Left ventricle myocardium inferior (tissue), 1 donor: ENCODE measurements around the gene NTF3. TPM values are rescaled to one million over a fixed set of nuclear protein-coding genes. Genes with fewer than 3 reads are reported as not detected.

ENCODE experiments used
- DNase-seq: peaks from one replicate; pipeline ENCODE4 v3.0.0-alpha.2; 2020
- H3K27ac ChIP-seq: fragments of 200-600 bp; replicated peaks from 2 replicates; pipeline ENCODE4 v1.8.0; 2021
- H3K27me3 ChIP-seq: fragments of 200-600 bp; 2 replicates; pipeline ENCODE4 v1.8.0; 2021; ENCODE audit warnings: low read depth
- H3K36me3 ChIP-seq: fragments of 200-600 bp; 2 replicates; pipeline ENCODE4 v1.8.0; 2021
- H3K4me1 ChIP-seq: fragments of 200-600 bp; 2 replicates; pipeline ENCODE4 v1.8.0; 2021
- H3K4me3 ChIP-seq: fragments of 200-600 bp; 2 replicates; pipeline ENCODE4 v1.8.0; 2021; ENCODE audit warnings: mild to moderate bottlenecking, moderate library complexity
- H3K9me3 ChIP-seq: fragments of 200-600 bp; replicated peaks from 2 replicates; pipeline ENCODE4 v1.8.0; 2021
- intact Hi-C: fragments of 100-400 bp; cut with micrococcal nuclease; formaldehyde crosslinking; loops from one replicate; pipeline ENCODE4 v1.11.0; 2022
- total RNA-seq: library from RNA; stranded (reverse); fragmentation: NEBNext Ultra II Directional; extraction: Animal tissue kit (Norgen Biotek cat#: 25700); gene quantifications from one replicate; pipeline ENCODE4 v1.2.1, GENCODE V29; 2021
- TF ChIP-seq, protein P1 (sequence below): fragments of 200-600 bp; IDR thresholded peaks from 2 replicates; pipeline ENCODE4 v1.8.0; 2021; ENCODE audit warnings: antibody characterized with exemption, mild to moderate bottlenecking, borderline replicate concordance
- donor health status: DM: no; HTN: yes; CAD: no; lungs with severe emphysema.

The NTF3 gene
- total RNA-seq, 1 donor from 2014 or later = 0.99 TPM

DNA sequence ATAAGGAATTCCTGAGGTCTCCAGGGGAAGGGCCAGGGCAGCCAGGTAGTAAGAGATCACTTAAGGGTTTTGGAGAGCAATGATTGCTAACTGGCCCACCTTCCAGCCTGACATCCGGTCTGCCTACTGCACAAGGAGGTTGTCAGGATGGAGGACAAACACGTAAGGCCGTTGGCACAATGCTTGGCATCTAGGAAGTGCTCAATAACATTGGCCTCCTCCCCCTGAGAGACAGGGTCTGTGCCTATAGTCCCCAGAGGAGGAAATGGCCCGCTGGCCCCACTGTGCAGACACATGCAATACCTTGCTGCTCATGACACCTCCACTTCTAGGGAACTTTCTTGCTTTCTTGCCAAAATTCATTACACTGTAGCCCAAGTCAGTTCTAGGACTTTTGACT is 73.2 kb downstream of the NTF3 start:
- Histone ChIP-seq H3K27me3 (peaks cover 12% of the 10 kb centered on the region), H3K9me3 (no peaks in the 10 kb centered on the region), H3K4me1 (peaks cover 22% of the 10 kb centered on the region), H3K36me3 (no peaks in the 10 kb centered on the region), H3K27ac (no peak overlapping the region), H3K4me3 (no peak overlapping the region)
- TF ChIP-seq, protein P1, sequence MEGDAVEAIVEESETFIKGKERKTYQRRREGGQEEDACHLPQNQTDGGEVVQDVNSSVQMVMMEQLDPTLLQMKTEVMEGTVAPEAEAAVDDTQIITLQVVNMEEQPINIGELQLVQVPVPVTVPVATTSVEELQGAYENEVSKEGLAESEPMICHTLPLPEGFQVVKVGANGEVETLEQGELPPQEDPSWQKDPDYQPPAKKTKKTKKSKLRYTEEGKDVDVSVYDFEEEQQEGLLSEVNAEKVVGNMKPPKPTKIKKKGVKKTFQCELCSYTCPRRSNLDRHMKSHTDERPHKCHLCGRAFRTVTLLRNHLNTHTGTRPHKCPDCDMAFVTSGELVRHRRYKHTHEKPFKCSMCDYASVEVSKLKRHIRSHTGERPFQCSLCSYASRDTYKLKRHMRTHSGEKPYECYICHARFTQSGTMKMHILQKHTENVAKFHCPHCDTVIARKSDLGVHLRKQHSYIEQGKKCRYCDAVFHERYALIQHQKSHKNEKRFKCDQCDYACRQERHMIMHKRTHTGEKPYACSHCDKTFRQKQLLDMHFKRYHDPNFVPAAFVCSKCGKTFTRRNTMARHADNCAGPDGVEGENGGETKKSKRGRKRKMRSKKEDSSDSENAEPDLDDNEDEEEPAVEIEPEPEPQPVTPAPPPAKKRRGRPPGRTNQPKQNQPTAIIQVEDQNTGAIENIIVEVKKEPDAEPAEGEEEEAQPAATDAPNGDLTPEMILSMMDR = no peak
- no peak for DNase-seq
- intact Hi-C loops = no loop called here

DNA sequence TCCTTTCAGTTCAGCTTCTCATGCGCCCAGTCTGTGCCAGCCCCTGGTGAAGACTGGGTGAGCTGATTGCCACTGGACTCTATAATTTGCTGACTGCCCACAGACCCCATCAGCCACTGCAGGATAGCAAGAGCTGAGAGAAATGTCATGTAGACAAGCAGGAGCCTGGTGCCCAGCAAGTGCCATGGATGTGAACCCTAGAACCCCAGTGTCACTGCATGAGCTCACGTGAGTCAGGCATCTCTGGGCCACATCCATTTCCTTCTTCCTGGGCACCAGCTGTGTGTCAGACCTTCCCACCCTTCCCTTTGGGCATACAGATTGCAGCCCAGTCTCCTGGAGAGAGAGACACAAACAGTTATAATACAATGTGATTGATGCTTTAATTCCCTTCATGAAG is 73.8 kb downstream of the NTF3 start:
- H3K27ac ChIP-seq = no peak overlapping the region
- no peaks in the 10 kb centered on the region for H3K9me3 ChIP-seq
- peaks cover 17% of the 10 kb centered on the region for H3K27me3 ChIP-seq
- H3K4me1 ChIP-seq = peaks cover 28% of the 10 kb centered on the region
- no peaks in the 10 kb centered on the region for H3K36me3 ChIP-seq
- no peak overlapping the region for H3K4me3 ChIP-seq
- intact Hi-C loops = no loop called here
- DNase-seq = no peak
- TF ChIP-seq, protein P1 = no peak

DNA sequence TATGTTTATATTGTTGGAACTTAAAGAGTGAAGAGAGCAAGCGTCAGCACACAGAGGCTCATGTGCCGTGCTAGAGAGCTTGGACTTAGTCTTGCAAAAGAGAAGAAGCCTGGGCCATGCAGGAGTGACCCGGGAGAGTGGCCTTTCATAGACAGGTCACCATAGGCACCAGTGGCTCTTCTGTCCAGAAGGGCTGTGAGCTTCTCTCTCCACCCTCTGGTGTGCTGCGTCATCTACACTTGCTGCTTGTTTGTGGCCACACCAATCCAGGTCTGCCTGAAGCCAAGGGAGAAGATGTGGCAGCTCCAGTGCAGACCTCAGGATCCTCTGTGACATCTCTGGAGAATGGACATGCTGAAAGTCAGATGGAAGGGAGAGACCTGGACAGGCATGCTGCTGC is 74.4 kb downstream of the NTF3 start:
- Histone ChIP-seq H3K36me3 (no peaks in the 10 kb centered on the region), H3K4me1 (peaks cover 33% of the 10 kb centered on the region), H3K27ac (peak overlapping the region; percentile 37), H3K9me3 (no peaks in the 10 kb centered on the region), H3K4me3 (no peak overlapping the region), H3K27me3 (peaks cover 18% of the 10 kb centered on the region)
- DNase-seq = no peak
- TF ChIP-seq, protein P1 = no peak
- intact Hi-C loops = no loop called here

DNA sequence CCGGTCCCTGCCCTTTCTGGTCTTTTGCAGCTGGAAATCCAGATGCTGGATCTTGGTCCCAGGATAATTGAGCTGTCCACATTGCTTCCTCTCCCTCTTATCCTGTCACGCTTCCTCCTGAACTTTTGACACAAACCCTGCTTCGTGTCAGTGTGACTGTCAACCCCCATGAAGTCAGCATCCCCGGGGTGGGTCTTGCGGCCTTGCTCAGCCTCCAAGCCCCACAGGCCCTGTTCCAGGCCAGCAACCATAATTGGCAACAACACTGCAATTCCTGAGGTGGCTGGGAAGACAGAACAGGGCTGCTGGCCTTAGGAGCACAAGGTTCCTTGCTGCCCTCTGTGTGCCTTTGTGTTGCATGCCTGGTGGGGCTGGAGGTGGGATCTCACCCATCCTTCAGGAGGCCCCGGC is 74.9 kb downstream of the NTF3 start:
- Histone ChIP-seq H3K4me1 (peaks cover 39% of the 10 kb centered on the region), H3K9me3 (no peaks in the 10 kb centered on the region), H3K4me3 (no peak overlapping the region), H3K36me3 (no peaks in the 10 kb centered on the region), H3K27me3 (peaks cover 24% of the 10 kb centered on the region), H3K27ac (peak overlapping the region; percentile 37)
- TF ChIP-seq, protein P1 = no peak
- intact Hi-C loops = no loop called here
- peak; percentile 61 for DNase-seq

DNA sequence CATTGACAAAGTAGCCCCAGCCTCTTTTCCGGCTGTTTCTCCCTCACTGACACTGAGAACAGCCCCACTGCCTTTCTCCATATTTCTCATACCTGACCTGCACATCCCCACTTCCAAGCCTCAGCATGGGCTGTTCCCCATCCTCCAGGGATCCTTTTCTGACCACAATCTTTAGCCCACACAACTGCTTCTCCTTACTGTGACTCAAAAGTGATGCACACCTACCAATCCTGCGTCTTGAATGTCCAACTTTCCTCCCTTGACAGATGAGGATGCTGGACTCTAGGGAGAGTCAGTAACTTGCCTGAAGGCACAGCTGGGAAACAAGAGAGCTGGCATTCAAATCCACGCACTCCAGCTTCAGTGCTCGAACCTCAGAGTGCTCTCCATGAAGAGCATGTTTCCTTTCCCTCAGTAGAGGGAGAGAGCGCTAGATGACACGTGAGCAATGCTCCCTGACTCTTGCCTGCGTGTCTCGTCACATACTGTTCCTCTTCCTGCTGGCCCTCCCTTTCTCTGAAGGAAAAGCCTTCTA is 75.6 kb downstream of the NTF3 start:
- DNase-seq = no peak
- Histone ChIP-seq H3K4me3 (no peak overlapping the region), H3K27me3 (peaks cover 30% of the 10 kb centered on the region), H3K9me3 (no peaks in the 10 kb centered on the region), H3K4me1 (peaks cover 42% of the 10 kb centered on the region), H3K27ac (peak overlapping the region; percentile 25), H3K36me3 (no peaks in the 10 kb centered on the region)
- intact Hi-C loops = no loop called here
- TF ChIP-seq, protein P1 = no peak

DNA sequence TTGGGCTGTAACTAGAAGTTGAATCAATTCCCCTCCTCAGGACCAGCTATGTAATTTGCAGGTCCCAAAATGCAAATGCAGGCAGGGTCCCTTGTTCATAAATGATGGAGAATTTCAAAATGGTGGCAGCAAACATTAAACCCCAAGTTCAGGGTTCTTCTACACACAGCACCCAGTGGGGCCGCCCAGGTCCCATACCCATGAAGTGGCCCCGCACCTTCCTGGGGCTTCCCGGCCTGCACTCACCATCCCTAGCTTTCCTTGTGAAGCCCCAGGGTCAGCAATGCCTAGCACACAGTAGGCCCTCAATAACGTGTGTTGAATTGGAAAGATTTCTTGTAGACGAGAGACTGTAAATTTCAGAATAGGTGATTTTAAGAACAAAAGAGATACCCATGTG is 76.0 kb downstream of the NTF3 start:
- TF ChIP-seq, protein P1 = no peak
- Histone ChIP-seq H3K4me3 (no peak overlapping the region), H3K9me3 (no peaks in the 10 kb centered on the region), H3K36me3 (no peaks in the 10 kb centered on the region), H3K27me3 (peaks cover 33% of the 10 kb centered on the region), H3K4me1 (peaks cover 42% of the 10 kb centered on the region), H3K27ac (no peak overlapping the region)
- intact Hi-C loops = no loop called here
- no peak for DNase-seq
